ENCODE measurements around the gene LAMB2. TPM values are rescaled to one million over a fixed set of nuclear protein-coding genes. Genes with fewer than 3 reads are reported as not detected.
A peak's percentile ranks its signal among the peaks of the same experiment; 100 is the strongest.

The LAMB2 gene
- total RNA-seq, 2 experiments from 2014 or later = 0.36 to 0.60 TPM

DNA sequence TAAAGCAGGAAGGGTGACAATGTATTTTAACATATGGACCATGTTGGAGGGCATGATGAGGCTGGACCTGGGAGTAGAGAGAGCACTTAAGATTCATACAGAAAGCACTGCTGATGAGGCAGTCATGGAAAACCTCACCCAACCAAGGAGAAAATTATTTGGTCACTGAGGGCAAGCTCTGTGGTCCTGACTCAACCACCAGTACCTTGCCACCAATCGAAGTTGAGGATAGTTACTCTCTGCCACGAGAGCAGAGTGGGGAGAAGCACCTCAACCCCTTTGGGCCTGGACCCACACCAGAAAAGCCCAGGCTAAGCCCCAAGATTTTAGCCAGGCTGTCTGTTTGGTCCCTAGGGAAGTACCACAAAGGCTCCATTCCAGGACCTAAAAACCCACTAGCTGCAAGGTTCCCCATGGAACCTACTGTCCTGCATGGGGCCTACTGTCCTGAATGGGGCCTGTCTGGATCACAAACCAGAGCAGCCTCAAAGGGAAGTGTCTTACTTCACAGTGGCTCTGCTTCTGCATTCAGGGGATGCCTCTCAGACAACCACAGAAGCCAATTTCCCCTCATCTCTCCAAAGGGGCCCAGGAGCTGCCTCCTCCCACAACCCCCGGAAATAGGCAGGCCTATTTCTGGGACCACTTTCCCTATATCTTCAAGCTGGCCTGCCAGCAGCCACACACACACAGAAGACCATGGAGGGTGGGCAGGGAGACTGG is 29.1 kb upstream of the LAMB2 start:
- no peak overlapping the region for H3K27ac Mint-ChIP-seq
- CTCF ChIA-PET = no interaction called here

DNA sequence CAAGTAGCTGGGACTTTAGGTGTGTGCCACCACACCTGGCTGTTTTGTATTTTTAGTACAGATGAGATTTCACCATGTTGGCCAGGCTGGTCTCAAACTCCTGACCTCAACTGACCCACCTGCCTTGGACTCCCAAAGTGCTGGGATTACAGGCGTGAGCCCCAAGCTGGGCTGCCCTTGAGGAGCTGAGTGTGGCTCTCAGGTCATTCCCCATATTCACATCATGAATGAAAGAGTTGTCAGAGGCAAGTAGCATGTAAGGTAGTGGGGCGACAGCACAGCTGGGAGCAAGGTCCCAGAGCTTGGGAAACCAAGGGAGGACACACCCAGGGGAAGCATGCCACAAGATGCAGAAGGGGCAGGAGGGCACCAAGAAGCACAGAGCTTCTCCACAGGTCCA is 28.3 kb upstream of the LAMB2 start:
- ChIA-PET CTCF (no interaction called here), POLR2A (no interaction called here)
- Mint-ChIP-seq H3K9me3 (no peaks in the 10 kb centered on the region), H3K4me3 (no peak overlapping the region), H3K36me3 (ENCODE audit: low read depth) (peaks cover 36% of the 10 kb centered on the region), H3K4me1 (ENCODE audit: low read depth) (peaks cover 29% of the 10 kb centered on the region), H3K27ac (no peak overlapping the region), H3K27me3 (no peaks in the 10 kb centered on the region)
- no peak for DNase-seq
- H3K9me3 ChIP-seq (ENCODE audit: control insufficient read depth in 1 of 2, insufficient read depth in 1 of 2, low read length in 2 of 2) = peaks cover 0 to under 1% of the 10 kb centered on the region in 2 experiments
- peaks cover 21% of the 10 kb centered on the region for H3K36me3 ChIP-seq (ENCODE audit: insufficient read depth, low read length)
- no peak overlapping the region for H3K4me3 ChIP-seq (ENCODE audit: low read length)
- H3K4me1 ChIP-seq (ENCODE audit: insufficient read depth, low read length) = peaks cover 14% of the 10 kb centered on the region
- ATAC-seq (ENCODE audit: poor library complexity) = no peak
- no peak overlapping the region for H3K27ac ChIP-seq (ENCODE audit: low read depth in 1 of 2, low read length in 2 of 2)
- TF ChIP-seq, protein P1, sequence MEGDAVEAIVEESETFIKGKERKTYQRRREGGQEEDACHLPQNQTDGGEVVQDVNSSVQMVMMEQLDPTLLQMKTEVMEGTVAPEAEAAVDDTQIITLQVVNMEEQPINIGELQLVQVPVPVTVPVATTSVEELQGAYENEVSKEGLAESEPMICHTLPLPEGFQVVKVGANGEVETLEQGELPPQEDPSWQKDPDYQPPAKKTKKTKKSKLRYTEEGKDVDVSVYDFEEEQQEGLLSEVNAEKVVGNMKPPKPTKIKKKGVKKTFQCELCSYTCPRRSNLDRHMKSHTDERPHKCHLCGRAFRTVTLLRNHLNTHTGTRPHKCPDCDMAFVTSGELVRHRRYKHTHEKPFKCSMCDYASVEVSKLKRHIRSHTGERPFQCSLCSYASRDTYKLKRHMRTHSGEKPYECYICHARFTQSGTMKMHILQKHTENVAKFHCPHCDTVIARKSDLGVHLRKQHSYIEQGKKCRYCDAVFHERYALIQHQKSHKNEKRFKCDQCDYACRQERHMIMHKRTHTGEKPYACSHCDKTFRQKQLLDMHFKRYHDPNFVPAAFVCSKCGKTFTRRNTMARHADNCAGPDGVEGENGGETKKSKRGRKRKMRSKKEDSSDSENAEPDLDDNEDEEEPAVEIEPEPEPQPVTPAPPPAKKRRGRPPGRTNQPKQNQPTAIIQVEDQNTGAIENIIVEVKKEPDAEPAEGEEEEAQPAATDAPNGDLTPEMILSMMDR (IDR thresholded peaks at IDR 0.05) = no peak
- H3K27me3 ChIP-seq (ENCODE audit: control insufficient read depth in 1 of 2, insufficient read depth in 2 of 2, low read length in 2 of 2) = no peaks in the 10 kb centered on the region
- intact Hi-C loops (cut with DNase I, micrococcal nuclease) = loop anchor here in 1 of 2 experiments (10.0 kb wide), 1 partner anchor 246 kb away; the partner anchor contains the start of gene ARIH2

More for the DNA sequence above, 29.1 kb upstream of the LAMB2 start:
- Histone ChIP-seq H3K36me3 (ENCODE audit: insufficient read depth, low read length) (peaks cover 21% of the 10 kb centered on the region), H3K27me3 (ENCODE audit: control insufficient read depth in 1 of 2, insufficient read depth in 2 of 2, low read length in 2 of 2) (no peaks in the 10 kb centered on the region), H3K4me3 (ENCODE audit: low read length) (no peak overlapping the region), H3K27ac (ENCODE audit: low read depth in 1 of 2, low read length in 2 of 2) (no peak overlapping the region), H3K4me1 (ENCODE audit: insufficient read depth, low read length) (peaks cover 22% of the 10 kb centered on the region), H3K9me3 (ENCODE audit: control insufficient read depth in 1 of 2, insufficient read depth in 1 of 2, low read length in 2 of 2) (peaks cover 0 to 7% of the 10 kb centered on the region in 2 experiments)
- peaks cover 36% of the 10 kb centered on the region for H3K4me1 Mint-ChIP-seq (ENCODE audit: low read depth)
- H3K36me3 Mint-ChIP-seq (ENCODE audit: low read depth) = peaks cover 36% of the 10 kb centered on the region
- no peak overlapping the region for H3K4me3 Mint-ChIP-seq
- TF ChIP-seq, protein P1 (IDR thresholded peaks at IDR 0.05) = no peak
- POLR2A ChIA-PET = no interaction called here
- no peak for ATAC-seq (ENCODE audit: poor library complexity)
- no peaks in the 10 kb centered on the region for H3K9me3 Mint-ChIP-seq
- intact Hi-C loops (cut with DNase I, micrococcal nuclease) = loop anchor here in 1 of 2 experiments (10.0 kb wide), 1 partner anchor 247 kb away; the partner anchor contains the start of gene ARIH2
- H3K27me3 Mint-ChIP-seq = no peaks in the 10 kb centered on the region
- DNase-seq = no peak

GRCh38 chr3:49158792-49159191 is 25.9 kb upstream of the LAMB2 start:
- Histone ChIP-seq H3K36me3 (ENCODE audit: insufficient read depth, low read length) (peaks cover 17% of the 10 kb centered on the region), H3K4me3 (ENCODE audit: low read length) (no peak overlapping the region), H3K27me3 (ENCODE audit: control insufficient read depth in 1 of 2, insufficient read depth in 2 of 2, low read length in 2 of 2) (no peaks in the 10 kb centered on the region), H3K4me1 (ENCODE audit: insufficient read depth, low read length) (peaks cover 2% of the 10 kb centered on the region), H3K27ac (ENCODE audit: low read depth in 1 of 2, low read length in 2 of 2) (peak overlapping the region in 1 of 2 donors; percentile 16), H3K9me3 (ENCODE audit: control insufficient read depth in 1 of 2, insufficient read depth in 1 of 2, low read length in 2 of 2) (no peaks in the 10 kb centered on the region)
- H3K27ac Mint-ChIP-seq = no peak overlapping the region
- intact Hi-C loops (cut with DNase I, micrococcal nuclease) = loop anchor here (1.0 to 2.0 kb wide), 3 partner anchors 64 to 171 kb away; partner anchors contain the start of gene QRICH1 (in 1 of the 2)
- peaks cover 8% of the 10 kb centered on the region for H3K4me1 Mint-ChIP-seq (ENCODE audit: low read depth)
- POLR2A ChIA-PET = interaction anchor here (1.0 to 2.3 kb wide), 5 partner anchors 65 to 171 kb away, joined by 3 to 10 read pairs (median 5); partner anchors contain the start of genes P4HTM, QRICH1 and WDR6
- no peaks in the 10 kb centered on the region for H3K27me3 Mint-ChIP-seq
- DNase-seq = no peak
- TF ChIP-seq, protein P1 (IDR thresholded peaks at IDR 0.05) = no peak
- CTCF ChIA-PET = interaction anchor here (1.0 to 2.9 kb wide), 6 partner anchors 10 to 473 kb away, joined by 3 to 10 read pairs (median 6); partner anchors contain the start of genes IMPDH2, KLHDC8B, NCKIPSD and QRICH1
- ATAC-seq (ENCODE audit: poor library complexity) = no peak
- peaks cover 16% of the 10 kb centered on the region for H3K36me3 Mint-ChIP-seq (ENCODE audit: low read depth)
- H3K9me3 Mint-ChIP-seq = no peaks in the 10 kb centered on the region
- H3K4me3 Mint-ChIP-seq = peak overlapping the region; percentile 51
